ENCODE results near the gene AURKB.
"Not testable (repeated sequence)": the region's sequence is repeated elsewhere in the genome, so short reads cannot be mapped to it uniquely, and the experiment has no call there.

The AURKB gene

GRCh38 chr17:8187517-8188262, 22.7 kb downstream of the AURKB start:
- peak; percentile 95 to 96 for DNase-seq

GRCh38 chr17:8186787-8187516, 23.4 kb downstream of the AURKB start:
- DNase-seq = peak; percentile 99

DNA sequence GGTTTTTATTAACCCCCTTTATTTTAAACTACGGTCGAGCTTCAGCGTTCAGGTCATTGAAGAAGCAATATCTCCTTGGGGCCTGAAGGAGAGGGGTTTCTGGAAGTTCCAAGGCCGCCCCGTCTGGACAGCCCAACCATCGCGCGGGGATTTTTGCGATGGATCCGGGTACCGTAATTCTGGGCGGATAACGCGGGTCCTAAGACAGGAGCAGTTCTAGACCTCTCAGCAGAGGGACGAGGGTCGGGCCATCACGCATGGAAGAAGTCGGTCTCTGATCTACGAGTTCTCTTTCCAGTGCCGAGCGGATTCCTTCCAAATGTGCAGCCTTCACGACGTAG, 24.0 kb downstream of the AURKB start:
- no peak for DNase-seq

DNA sequence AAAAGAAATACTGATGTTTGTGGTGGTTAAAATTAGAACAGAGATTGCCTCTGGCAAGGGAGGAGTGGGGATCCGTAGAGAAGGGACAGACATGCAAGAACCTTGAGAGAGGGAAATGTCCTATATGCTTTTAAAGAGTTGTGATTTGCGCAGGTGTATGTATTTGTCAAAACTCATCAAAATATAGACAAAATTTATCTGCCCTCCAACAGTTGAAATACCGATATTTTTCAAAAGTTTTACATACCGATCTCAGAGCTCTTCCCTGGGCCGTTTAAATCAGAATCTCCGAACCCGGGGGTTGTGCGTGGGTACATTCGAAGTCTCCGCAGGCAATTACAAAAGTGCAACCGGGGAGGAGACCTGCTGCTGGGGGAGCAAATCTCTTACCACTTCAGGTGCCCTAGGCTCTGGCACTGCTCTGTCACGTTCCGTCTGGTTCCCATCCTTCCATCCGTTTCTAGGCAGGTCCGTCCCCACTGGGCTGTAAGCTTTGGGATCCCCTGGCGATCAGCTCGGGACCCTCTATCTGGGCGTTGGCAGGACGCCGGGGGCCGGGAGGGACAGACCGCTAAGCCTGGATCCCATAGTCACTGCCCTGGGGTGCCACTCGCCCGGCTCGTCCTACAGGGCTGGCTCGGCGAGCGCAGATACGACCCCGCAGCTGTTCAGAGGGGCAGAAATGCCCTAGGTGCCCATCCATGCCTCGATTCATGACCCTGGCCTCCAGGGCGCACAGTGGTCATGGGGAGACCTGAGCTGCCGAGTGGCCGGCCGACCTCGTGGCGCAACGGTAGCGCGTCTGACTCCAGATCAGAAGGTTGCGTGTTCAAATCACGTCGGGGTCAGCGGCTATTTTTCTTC, 24.6 kb downstream of the AURKB start:
- peak; percentile 99 for DNase-seq

GRCh38 chr17:8176998-8177731, 33.2 kb downstream of the AURKB start:
- no peak for DNase-seq

DNA sequence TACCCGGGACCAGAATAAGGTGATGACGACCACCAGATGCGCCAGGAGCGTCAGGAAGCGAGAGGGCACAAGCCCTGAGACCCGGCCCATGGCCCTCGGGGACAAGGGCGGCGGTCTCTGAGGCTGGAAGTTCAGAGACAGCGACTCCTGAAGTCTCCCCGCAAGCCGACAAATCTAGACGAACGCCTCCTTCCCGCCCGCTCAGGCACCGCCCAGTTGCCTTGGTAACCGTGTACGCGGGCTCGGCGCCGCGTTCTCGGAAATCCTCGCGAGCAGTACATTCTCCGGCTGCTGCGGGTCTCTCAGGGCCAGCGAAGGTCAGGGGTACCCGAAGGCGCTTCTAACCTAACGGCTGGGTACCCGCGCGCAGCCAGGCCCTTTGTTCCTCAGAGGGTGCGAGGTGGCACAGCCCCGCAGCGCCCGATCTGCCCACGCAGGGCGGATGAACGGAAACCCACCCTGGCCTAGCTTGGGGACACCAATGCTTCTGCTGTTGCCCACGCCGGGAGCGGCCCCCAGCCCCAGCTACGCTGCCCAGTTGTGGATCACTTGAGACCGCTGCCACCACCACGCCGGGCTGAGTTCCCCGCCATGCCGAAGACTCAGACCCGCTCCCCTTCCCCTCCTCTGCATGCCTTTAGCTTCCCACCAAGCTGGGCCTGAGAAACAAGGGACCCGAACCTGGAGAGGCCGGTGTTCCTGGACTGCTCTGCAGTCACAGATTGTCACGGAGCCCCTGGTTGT, 34.0 kb downstream of the AURKB start, which contains the start of gene TMEM107:
TSS of gene TMEM107 (minus strand) at position 184 of the 744 bp plus-strand sequence. CDS start at position 90, 94 bp downstream.
- DNase-seq = peak; percentile 79 to 85

- DNase-seq = no peak
Observed at GRCh38 chr17:8175795-8176196, 34.6 kb downstream of the AURKB start.

GRCh38 chr17:8173871-8174322, 36.5 kb downstream of the AURKB start:
- no peak for DNase-seq

DNA sequence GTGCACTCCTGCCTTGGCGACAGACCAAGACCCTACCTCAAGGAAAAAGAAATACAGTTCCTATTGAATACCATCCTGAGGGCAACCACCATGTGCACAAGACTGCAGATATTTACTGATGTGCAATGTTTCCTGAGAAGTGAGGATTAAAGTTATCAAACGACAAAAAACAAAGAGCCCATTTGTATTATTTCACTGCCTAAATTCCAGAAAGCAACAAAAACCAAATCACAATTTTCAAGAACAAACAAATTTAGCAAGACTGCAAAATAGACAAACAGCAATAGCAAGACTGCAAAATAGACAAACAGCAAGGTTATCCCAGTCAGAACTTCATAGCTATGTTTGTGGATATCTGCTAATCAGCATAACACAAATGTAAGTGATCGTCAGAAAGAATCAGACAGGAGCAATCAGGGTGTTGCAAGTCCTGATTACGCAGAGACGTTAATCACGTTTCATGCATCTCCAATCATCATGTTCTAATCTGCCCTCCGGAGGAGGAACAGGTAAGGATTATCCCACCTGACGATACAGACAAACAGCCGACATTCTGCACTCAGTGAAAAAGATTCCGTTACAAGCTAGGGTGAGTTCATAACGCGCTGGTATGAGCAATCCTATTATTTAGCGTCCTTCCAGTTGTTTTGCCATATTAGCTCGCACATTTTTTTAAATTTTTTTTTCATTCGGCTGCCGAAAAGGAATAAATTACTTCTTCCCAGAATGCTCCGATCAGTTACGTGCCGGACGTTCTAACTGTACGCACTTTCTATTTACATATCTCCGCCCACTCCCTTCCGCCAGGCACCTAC, 37.1 kb downstream of the AURKB start:
- peak in 1 of 2 donors; percentile 69 for DNase-seq

DNA sequence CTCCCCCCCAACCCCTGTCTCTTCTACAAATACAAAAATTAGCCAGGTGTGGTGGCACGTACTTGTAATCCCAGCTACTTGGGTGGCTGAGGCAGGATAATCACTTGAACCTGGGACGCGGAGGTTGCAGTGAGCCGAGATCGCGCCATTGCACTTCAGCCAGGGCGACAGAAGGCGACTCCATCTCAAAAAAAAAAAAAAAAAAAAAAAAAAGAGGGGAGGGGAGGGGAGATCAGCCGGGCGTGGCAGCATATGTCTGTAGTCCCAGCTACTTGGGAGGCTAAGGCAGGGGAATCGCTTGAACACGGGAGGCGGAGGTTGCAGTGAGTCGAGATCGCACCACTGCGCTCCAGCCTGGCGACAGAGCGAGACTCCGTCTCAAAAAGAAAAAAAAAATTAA, 40.2 kb downstream of the AURKB start:
- DNase-seq = not testable (repeated sequence)

DNA sequence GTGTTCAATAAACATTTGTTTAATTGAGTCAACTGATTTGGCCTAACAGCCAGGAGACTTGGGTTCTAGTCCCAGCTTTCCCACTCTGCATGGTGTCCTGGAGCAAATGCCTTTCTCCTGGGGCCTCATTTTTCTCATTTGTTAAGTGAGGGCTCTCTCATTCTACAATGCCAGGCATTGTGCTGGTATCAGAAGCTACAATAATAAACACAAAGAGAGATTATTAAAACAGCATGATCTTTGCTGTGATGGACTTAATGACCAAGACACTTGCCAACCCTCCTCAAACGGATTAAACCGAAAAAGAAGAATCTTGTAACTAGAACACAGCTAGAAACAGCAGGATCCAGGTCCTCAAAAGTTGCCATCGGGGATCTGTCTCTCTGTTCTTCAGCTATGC, 42.8 kb downstream of the AURKB start:
- DNase-seq = no peak

GRCh38 chr17:8166731-8167130, 43.6 kb downstream of the AURKB start:
- DNase-seq = no peak

- no peak for DNase-seq
Observed at GRCh38 chr17:8164815-8165131, 45.6 kb downstream of the AURKB start.

- DNase-seq = peak; percentile 63 to 70
Observed at GRCh38 chr17:8163978-8164814, 46.2 kb downstream of the AURKB start.

GRCh38 chr17:8162997-8163977, 47.1 kb downstream of the AURKB start:
- no peak for DNase-seq

DNA sequence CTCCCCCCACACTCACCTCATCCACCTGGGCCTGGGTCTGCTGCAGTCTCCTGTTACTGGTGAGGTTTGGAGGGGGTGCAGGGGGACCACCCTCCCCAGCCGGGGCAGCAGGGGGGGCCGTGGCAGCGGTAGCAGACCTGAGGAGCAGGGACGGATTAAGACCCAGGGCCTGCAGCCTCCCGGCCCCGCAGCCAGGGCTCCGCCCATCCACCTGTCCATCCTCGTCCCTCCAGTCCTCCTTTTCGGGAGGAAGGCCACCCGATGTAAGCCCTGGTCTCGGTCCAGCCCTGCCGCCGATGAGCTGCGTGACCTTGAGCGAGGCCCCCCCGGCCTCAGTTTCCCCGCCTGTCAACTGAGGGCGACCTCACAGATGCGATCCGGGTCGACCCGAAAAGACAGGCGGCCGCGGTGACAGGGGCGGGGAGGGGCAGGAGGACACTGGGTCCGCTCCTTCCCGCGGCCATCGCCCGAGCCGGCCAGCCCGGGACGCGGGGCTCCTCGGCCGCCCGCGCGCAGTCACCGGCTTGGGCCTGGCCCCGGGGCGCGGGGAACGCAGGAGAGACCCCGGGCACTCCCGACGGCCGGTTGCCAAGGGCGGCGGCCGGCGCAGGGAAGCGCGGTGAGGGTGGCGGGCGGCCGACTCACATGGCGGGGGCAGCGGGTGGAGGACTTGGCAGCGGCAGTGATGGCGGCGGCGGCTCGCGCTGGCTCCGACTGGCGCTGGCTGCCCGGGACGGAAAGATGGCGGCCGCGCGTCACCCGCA, 48.0 kb downstream of the AURKB start, which contains the start of gene VAMP2:
TSS of gene VAMP2 (minus strand) at position 716 of the 764 bp plus-strand sequence. CDS start at position 647, 69 bp downstream.
- peak; percentile 71 to 82 for DNase-seq

GRCh38 chr17:8161289-8162232, 48.8 kb downstream of the AURKB start:
- no peak for DNase-seq

Data from stimulated activated CD4-positive, alpha-beta T cell treated with anti-CD3 and anti-CD28 coated beads, Interleukin-2, amount 100 ng/mL, for 48 hours (primary cell).